NCI-H524 (cell line): ENCODE measurements around the gene CXCL10.
"Not testable (repeated sequence)": the region's sequence is repeated elsewhere in the genome, so short reads cannot be mapped to it uniquely, and the experiment has no call there.

Experiments used
- DNase-seq, 2 experiments: peaks; one replicate each; lab custom pipeline; 2025; lab: John Stamatoyannopoulos, UW

CXCL10 gene

GRCh38 chr4:76023389-76023788, at the start of gene CXCL10:
Gene CXCL10, minus strand, starts transcription at chr4:76023497. Its CDS starts 66 bp downstream, at chr4:76023431.
- no peak for DNase-seq

GRCh38 chr4:76072760-76073159, 49.5 kb upstream of the CXCL10 start:
- no peak for DNase-seq

- DNase-seq = peak; percentile 21 to 52
Measured at GRCh38 chr4:76067652-76068286, 44.5 kb upstream of the CXCL10 start.

- DNase-seq = no peak
Measured at GRCh38 chr4:76066546-76066945, 43.2 kb upstream of the CXCL10 start.

- DNase-seq = no peak
Measured at GRCh38 chr4:76061982-76062381, 38.7 kb upstream of the CXCL10 start.

- no peak for DNase-seq
Measured at GRCh38 chr4:76061421-76061820, 38.1 kb upstream of the CXCL10 start.

- DNase-seq = no peak
Measured at GRCh38 chr4:76060506-76060905, 37.2 kb upstream of the CXCL10 start.

GRCh38 chr4:76059750-76060149, 36.5 kb upstream of the CXCL10 start:
- DNase-seq = no peak

- no peak for DNase-seq
Measured at GRCh38 chr4:76058888-76059426, 35.7 kb upstream of the CXCL10 start.

GRCh38 chr4:76058302-76058701, 35.0 kb upstream of the CXCL10 start:
- no peak for DNase-seq

- DNase-seq = no peak
Measured at GRCh38 chr4:76055421-76055820, 32.1 kb upstream of the CXCL10 start.

GRCh38 chr4:76055016-76055415, 31.7 kb upstream of the CXCL10 start:
- DNase-seq = no peak

GRCh38 chr4:76053730-76054129, 30.4 kb upstream of the CXCL10 start:
- no peak for DNase-seq

GRCh38 chr4:76050560-76051050, 27.3 kb upstream of the CXCL10 start:
- not testable (repeated sequence) for DNase-seq

- DNase-seq = not testable (repeated sequence)
Measured at GRCh38 chr4:76049860-76050416, 26.6 kb upstream of the CXCL10 start.

- not testable (repeated sequence) for DNase-seq
Measured at GRCh38 chr4:76044686-76045085, 21.4 kb upstream of the CXCL10 start.

GRCh38 chr4:76043306-76043705, 20.0 kb upstream of the CXCL10 start:
- not testable (repeated sequence) for DNase-seq

- not testable (repeated sequence) for DNase-seq
Measured at GRCh38 chr4:76042241-76042998, 19.1 kb upstream of the CXCL10 start.

- DNase-seq = no peak
Measured at GRCh38 chr4:76036855-76037254, 13.6 kb upstream of the CXCL10 start.

- no peak for DNase-seq
Measured at GRCh38 chr4:76035799-76036380, 12.6 kb upstream of the CXCL10 start, which contains the start of gene CXCL11. Gene CXCL11, minus strand, starts transcription at chr4:76036070. Its CDS starts 83 bp downstream, at chr4:76035987.

- DNase-seq = peak; percentile 48 to 75
Measured at GRCh38 chr4:76035141-76035540, 11.8 kb upstream of the CXCL10 start.

- DNase-seq = no peak
Measured at GRCh38 chr4:76029300-76029699, 6.0 kb upstream of the CXCL10 start.
